ENCODE results near the gene SNX5. TPM values are rescaled to one million over a fixed set of nuclear protein-coding genes. Genes with fewer than 3 reads are reported as not detected.

SNX5 gene
- total RNA-seq, 2 experiments from 2014 or later = 204 to 274 TPM

- no TSS peak for BruUV-seq (replicated peaks)
- no peak overlapping the region for H3K4me3 ChIP-seq (ENCODE audit: low read depth, low read length, poor library complexity, severe bottlenecking)
- H3K4me1 ChIP-seq (ENCODE audit: insufficient read depth, low read length, poor library complexity, severe bottlenecking) = no peaks in the 10 kb centered on the region
- intact Hi-C loops (cut with micrococcal nuclease; ENCODE audit: unreplicated experiment) = no loop called here
- TF ChIP-seq EZH2phosphoT487 (IDR thresholded peaks at IDR 0.05; ENCODE audit: borderline replicate concordance, low read depth, low read length) (no peak), CTCF (conservative IDR thresholded peaks at IDR 0.05; ENCODE audit: low read length) (no peak)
- ChIA-PET CTCF (ENCODE audit: unreplicated experiment) (no interaction called here), POLR2A (interaction anchor here (0.6 to 1.3 kb wide), 3 partner anchors 16 to 1898 kb away, joined by 3 to 6 read pairs (median 5); no protein-coding TSS in a partner anchor)
- H2AFZ ChIP-seq (ENCODE audit: low read length) = no peak overlapping the region
- no peaks in the 10 kb centered on the region for H3K79me2 ChIP-seq (ENCODE audit: insufficient read depth, low read depth, low read length)
- no peaks in the 10 kb centered on the region for H3K9me3 ChIP-seq (ENCODE audit: low read length)
- H3K4me2 ChIP-seq (ENCODE audit: low read length) = no peak overlapping the region
- H3K9me2 ChIP-seq (ENCODE audit: insufficient read depth, low read length) = no peaks in the 10 kb centered on the region
- no peak for DNase-seq (ENCODE audit: low spot score)
- no peaks in the 10 kb centered on the region for H4K20me1 ChIP-seq (ENCODE audit: insufficient read depth, low read length)
- H3K27ac ChIP-seq (ENCODE audit: low read depth, low read length, poor library complexity, severe bottlenecking) = no peak overlapping the region
- H3K36me3 ChIP-seq (ENCODE audit: insufficient read depth, low read length) = no peaks in the 10 kb centered on the region
These were observed 56.7 kb downstream of the SNX5 start for GRCh38 chr20:17911927-17912326.

GRCh38 chr20:17910828-17911294 lies 57.7 kb downstream of the SNX5 start:
- DNase-seq (ENCODE audit: low spot score) = no peak
- BruUV-seq (replicated peaks) = no TSS peak
- no peak for TF ChIP-seq EZH2phosphoT487 (IDR thresholded peaks at IDR 0.05; ENCODE audit: borderline replicate concordance, low read depth, low read length)
- no peak for TF ChIP-seq CTCF (conservative IDR thresholded peaks at IDR 0.05; ENCODE audit: low read length)
- H3K4me2 ChIP-seq (ENCODE audit: low read length) = no peak overlapping the region
- no peak overlapping the region for H2AFZ ChIP-seq (ENCODE audit: low read length)
- no peak overlapping the region for H3K27ac ChIP-seq (ENCODE audit: low read depth, low read length, poor library complexity, severe bottlenecking)
- ChIA-PET POLR2A (no interaction called here), CTCF (ENCODE audit: unreplicated experiment) (no interaction called here)
- no peaks in the 10 kb centered on the region for H3K79me2 ChIP-seq (ENCODE audit: insufficient read depth, low read depth, low read length)
- no peaks in the 10 kb centered on the region for H3K9me2 ChIP-seq (ENCODE audit: insufficient read depth, low read length)
- intact Hi-C loops (cut with micrococcal nuclease; ENCODE audit: unreplicated experiment) = no loop called here
- no peak overlapping the region for H3K4me3 ChIP-seq (ENCODE audit: low read depth, low read length, poor library complexity, severe bottlenecking)
- H3K9me3 ChIP-seq (ENCODE audit: low read length) = no peaks in the 10 kb centered on the region
- H3K36me3 ChIP-seq (ENCODE audit: insufficient read depth, low read length) = no peaks in the 10 kb centered on the region
- no peaks in the 10 kb centered on the region for H3K4me1 ChIP-seq (ENCODE audit: insufficient read depth, low read length, poor library complexity, severe bottlenecking)
- H4K20me1 ChIP-seq (ENCODE audit: insufficient read depth, low read length) = no peaks in the 10 kb centered on the region

- intact Hi-C loops (cut with micrococcal nuclease; ENCODE audit: unreplicated experiment) = no loop called here
- no peak overlapping the region for H3K4me2 ChIP-seq (ENCODE audit: low read length)
These were observed 58.7 kb downstream of the SNX5 start for GRCh38 chr20:17909869-17910321.

More at GRCh38 chr20:17909869-17910321, 58.7 kb downstream of the SNX5 start:
- Histone ChIP-seq H3K36me3 (ENCODE audit: insufficient read depth, low read length) (no peaks in the 10 kb centered on the region), H3K79me2 (ENCODE audit: insufficient read depth, low read depth, low read length) (no peaks in the 10 kb centered on the region), H3K9me3 (ENCODE audit: low read length) (no peaks in the 10 kb centered on the region), H3K27ac (ENCODE audit: low read depth, low read length, poor library complexity, severe bottlenecking) (no peak overlapping the region), H3K4me1 (ENCODE audit: insufficient read depth, low read length, poor library complexity, severe bottlenecking) (no peaks in the 10 kb centered on the region), H4K20me1 (ENCODE audit: insufficient read depth, low read length) (no peaks in the 10 kb centered on the region), H2AFZ (ENCODE audit: low read length) (no peak overlapping the region), H3K9me2 (ENCODE audit: insufficient read depth, low read length) (no peaks in the 10 kb centered on the region), H3K4me3 (ENCODE audit: low read depth, low read length, poor library complexity, severe bottlenecking) (no peak overlapping the region)
- ChIA-PET POLR2A (no interaction called here), CTCF (ENCODE audit: unreplicated experiment) (interaction anchor here (0.6 kb wide), 1 partner anchor 267 kb away, joined by 3 read pairs; no protein-coding TSS in a partner anchor)
- BruUV-seq (replicated peaks) = no TSS peak
- TF ChIP-seq CTCF (conservative IDR thresholded peaks at IDR 0.05; ENCODE audit: low read length) = no peak
- TF ChIP-seq EZH2phosphoT487 (IDR thresholded peaks at IDR 0.05; ENCODE audit: borderline replicate concordance, low read depth, low read length) = no peak
- DNase-seq (ENCODE audit: low spot score) = no peak

Data from OCI-LY7 (cell line).